Epidermal melanocyte (primary cell): ENCODE data around the gene AHRR.
"Not testable (repeated sequence)": the region's sequence is repeated elsewhere in the genome, so short reads cannot be mapped to it uniquely, and the experiment has no call there.

ENCODE experiments used
- DNase-seq: peaks from one replicate; pipeline ENCODE4 v3.0.0; 2011; ENCODE audit warnings: low spot score; ENCODE audit not compliant: insufficient read length

AHRR gene

GRCh38 chr5:321230-321725 is at the start of gene AHRR:
Gene AHRR, plus strand, starts transcription at chr5:321714. Its CDS starts 22,189 bp downstream, at chr5:343903.
- DNase-seq = peak; percentile 91

DNA sequence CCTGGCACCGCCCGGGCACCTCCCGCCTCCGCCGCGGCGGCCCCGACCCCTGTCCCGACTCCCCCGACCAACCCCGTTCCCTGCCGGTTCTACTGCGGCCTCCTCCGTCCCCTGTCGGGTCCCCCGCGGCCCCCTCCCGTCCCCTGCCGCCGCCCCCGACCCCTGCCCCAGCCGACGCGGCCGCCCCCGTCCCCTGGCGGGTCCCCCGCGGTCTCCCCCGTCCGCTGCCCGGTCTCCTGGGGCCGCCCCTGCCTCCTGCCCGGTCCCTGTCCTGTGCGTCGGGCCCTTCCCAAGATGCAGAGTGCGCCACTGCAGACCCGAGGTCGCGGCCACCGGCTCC is 49.7 kb upstream of the AHRR start:
- DNase-seq = not testable (repeated sequence)

- DNase-seq = not testable (repeated sequence)
These were observed 48.4 kb upstream of the AHRR start for GRCh38 chr5:273091-273490.

GRCh38 chr5:273491-273890 is 48.0 kb upstream of the AHRR start:
- not testable (repeated sequence) for DNase-seq

GRCh38 chr5:274346-274745 is 47.2 kb upstream of the AHRR start:
- not testable (repeated sequence) for DNase-seq

GRCh38 chr5:278646-279045 is 42.9 kb upstream of the AHRR start:
- DNase-seq = no peak

DNA sequence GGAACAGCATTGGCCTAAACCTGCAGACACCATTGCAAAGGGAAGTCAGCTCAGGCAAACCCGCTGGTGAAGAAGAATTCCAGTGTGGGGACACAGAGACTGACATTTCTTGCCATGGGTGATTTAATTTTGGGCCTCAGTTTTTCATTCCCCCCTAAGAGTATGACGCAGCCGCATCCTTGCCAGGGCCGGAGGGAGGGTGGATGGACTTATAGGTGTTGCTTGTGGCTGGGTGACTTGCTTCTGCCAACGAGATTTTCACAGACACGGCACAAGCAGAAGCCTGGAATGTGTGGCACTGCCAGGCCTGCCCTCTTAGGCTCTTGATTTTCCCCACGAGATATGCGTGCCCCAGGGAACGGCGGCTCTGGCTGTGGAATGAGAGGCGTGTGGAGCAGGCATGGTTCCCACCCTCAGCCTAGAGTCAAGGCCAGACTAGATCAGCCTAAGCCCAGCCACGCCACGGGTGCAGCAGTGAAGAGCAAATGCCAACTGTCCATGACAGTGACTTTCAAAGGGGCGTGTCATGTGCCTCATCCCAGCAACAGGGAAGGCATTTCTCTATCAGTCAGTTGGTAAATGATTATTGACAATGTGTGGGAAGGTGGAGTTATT is 42.4 kb upstream of the AHRR start:
- DNase-seq = not testable (repeated sequence)

- no peak for DNase-seq
These were observed 35.4 kb upstream of the AHRR start for GRCh38 chr5:285991-286557.

DNA sequence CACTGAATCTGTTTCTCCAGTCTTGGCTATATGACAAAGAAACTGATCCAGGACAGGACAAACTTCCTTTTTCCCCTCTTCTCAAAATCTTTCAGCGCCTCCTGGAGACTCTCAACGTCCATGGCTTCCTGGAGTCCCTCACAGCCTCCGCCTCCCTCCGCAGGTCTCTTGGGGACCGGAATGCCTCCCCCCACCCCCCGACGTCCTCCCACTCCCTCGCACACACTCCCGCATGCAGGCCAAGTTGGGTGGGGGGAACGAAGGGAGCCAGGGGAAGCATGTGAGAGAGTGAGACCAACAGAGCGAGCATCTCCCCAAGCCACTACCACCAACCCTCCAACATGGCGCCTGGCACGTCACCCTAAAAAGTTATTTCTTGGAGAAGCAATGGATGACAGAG is 31.3 kb upstream of the AHRR start:
- not testable (repeated sequence) for DNase-seq

DNA sequence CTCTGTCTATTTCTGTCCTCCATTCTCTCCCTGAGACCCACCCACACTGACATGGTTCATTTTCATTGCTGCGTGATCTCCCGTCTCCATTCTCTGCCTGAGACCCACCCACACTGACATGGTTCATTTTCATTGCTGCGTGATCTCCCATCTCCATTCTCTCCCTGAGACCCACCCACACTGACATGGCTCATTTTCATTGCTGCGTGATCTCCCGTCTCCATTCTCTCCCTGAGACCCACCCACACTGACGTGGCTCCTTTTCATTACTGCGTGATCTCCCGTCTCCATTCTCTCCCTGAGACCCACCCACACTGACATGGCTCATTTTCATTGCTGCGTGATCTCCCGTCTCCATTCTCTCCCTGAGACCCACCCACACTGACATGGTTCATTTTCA is 30.2 kb upstream of the AHRR start:
- not testable (repeated sequence) for DNase-seq

DNA sequence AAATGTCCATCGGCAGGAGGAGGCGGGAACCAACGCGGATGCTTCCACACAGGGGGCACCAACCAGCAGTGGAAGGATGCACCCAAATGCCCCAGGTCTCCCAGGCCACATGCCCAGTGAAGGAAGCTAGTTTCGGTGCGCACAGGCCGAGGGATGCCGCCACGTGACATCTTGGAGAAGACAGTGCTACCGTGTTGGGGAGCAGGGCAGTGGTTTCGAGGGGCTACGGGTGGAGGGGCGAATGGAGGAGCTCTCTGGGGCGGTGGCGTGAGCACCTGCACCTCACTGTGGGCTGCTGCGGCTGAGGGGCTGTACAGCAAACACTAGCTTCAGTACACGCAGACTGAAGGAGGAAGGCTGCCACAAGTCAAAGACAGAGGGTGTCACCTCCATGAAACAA is 26.7 kb upstream of the AHRR start:
- DNase-seq = not testable (repeated sequence)

DNA sequence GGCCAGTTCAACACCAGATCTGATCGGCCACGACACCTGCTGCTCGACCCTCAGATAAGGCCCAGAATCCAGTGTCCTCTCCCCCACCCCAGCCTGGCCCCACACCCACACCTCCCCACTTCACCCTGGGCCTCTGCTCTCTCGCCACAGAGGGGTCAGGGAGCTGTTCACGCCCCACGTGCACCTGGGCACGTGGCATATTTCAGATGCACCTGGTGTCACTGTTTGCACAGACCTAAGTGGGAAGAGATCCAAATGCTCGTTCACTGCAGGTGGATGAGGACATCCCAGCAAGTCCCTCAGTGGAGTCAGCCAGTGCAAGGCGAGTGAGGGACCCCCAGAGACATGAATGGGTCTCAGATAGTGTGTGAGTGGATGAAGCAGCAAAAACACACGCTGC is 25.3 kb upstream of the AHRR start:
- DNase-seq = not testable (repeated sequence)

DNA sequence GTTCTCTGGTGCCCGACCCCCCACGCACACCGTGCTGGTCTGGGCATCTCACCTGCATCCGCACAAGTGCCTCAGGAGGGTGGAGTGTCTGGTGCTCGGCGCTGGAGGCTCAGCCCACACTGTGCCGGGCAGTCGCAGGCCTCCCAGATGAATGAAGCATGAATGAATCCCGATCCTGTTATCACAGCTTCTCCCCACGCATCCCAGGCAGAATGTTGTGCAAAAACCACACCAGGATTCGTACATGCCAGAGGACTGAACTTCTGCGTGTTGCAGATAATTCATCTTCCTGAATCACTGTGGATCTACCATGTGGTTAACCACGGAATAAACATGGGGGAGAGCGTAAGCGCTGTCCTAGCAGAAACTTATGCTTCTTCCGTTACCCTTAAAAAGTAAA is 24.6 kb upstream of the AHRR start:
- DNase-seq = not testable (repeated sequence)

DNA sequence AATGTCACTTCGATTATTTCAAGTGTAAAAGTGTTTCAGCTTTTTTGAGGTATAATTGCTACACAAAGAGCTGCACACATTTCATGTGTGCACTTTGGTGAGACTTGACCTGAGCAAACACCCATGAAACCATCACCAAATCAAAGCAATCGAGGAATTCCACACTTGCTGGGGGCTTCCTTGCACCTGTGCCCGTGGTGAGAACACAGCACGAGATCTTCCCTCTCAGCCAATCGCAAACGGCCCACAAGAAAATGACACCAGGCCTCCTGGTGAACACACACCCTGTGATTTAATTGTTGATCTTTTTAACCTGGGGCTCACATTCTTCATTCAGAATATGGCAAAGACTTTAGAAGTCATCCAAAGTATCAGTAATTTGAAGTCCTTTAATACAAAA is 24.1 kb upstream of the AHRR start:
- not testable (repeated sequence) for DNase-seq

DNA sequence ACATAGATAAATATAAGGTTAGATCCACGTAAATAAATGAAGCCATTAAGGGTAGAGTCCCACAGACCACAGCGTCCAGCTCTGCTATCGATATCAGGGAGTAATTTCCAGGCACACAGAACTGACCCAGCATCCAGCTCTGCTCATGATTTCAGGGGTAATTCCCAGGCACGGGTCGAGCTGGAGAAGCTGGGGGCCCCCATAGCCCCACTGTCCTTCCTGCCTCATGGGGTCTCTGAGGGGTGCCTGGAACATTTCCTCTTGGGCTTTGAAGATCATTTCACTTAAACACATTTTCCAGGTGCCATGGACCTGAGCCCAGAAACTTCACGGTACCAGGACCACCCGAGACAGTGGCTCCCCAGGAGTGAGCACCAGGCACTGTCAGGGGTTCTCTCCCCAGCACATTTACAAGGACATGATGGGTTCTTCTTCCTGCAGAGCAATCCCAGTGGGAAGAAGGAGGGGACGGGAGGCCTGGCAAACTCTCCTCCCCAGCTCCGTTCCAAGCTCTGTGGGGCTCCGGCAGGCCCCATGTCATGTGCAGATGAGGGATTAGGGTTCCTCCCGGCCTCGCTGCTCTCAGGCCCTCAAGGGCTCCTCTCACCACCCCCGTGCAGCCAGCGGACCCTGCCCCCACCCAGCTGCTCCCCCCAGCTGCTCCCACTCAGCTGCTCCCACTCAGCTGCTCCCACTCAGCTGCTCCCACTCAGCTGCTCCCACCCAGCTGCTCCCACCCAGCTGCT is 23.4 kb upstream of the AHRR start:
- DNase-seq = not testable (repeated sequence)

DNA sequence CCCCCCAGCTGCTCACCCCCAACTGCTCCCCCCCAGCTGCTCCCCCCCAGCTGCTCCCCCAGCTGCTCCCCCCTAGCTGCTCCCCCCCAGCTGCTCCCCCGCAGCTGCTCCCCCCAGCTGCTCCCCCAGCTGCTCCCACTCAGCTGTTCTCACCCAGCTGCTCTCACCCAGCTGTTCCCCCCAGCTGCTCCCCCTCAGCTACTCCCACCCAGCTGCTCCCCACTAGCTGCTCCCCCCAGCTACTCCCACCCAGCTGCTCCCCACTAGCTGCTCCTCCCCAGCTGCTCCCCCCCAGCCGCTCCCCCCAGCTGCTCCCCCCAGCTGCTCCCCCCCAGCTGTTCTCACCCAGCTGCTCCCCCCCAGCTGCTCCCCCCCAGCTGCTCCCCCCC is 22.8 kb upstream of the AHRR start:
- DNase-seq = no peak

GRCh38 chr5:299921-300320 is 21.6 kb upstream of the AHRR start:
- DNase-seq = not testable (repeated sequence)

DNA sequence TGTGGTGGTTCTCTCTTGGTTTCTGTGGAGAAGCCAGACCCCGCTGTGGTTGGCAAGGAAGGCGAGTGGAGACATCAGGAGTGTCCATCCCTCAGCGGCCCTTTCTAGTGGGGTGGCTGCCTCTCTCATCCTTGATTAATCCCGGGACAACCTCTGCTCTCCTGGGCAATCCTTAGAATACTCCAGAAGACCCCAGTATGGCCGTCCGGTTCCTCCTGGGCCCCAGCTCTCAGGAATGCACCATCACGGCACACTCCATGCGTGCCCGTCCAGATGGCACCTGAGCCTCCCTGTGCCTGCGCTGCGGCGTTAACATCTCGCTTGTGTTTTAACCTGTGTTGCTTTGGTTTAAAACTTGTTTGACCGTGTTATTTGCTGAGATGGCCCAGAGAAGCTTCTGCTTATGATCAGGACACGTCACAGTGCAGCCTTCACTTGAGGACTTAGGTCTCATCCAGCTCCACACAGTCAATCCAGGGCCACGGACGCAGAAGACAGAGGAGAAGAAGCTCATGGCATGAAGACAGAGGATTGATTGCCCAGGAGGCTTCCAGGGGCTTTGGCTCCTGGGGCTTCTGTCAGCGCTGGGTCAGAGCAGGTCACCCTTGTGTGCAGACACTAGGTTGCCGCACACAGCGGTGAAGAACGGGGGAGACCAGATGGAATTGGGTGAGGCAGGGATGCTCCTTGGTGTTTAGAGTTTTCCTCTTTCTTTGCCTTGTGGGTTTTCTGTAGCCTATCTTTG is 20.7 kb upstream of the AHRR start:
- not testable (repeated sequence) for DNase-seq

DNA sequence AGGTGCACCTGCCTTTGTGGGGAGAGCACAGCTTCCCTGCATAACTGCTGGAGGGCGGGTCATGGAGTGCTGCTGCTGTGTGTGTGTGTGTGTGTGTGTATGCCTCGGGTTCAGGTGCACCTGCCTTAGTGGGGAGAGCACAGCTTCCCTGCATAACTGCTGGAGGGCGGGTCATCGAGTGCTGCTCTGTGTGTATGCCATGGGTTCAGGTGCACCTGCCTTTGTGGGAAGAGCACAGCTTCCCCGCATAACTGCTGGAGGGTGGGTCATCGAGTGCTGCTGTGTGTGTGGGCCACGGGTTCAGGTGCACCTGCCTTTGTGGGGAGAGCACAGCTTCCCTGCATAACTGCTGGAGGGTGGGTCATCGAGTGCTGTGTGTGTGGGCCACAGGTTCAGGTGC is 19.1 kb upstream of the AHRR start:
- DNase-seq = not testable (repeated sequence)

DNA sequence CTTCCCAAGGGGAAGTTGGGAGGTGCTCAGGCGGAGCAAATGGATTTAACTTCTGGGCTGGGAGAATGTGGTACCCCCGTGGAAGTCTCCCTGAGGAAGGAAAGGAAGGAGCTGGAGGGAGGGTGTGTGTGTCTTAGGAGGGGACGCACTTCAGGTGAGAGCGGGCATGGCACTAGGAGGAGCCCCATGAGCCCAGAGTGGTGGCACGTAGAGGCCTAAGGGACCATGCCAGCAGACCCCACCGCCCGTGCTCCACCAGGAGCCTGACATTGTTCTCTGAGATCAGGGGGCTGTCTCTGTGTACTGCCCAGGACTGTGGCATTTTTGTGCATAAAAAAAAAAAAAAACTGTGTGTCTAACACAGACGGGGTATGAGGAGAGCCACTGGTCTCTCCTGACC is 18.5 kb upstream of the AHRR start:
- DNase-seq = no peak

DNA sequence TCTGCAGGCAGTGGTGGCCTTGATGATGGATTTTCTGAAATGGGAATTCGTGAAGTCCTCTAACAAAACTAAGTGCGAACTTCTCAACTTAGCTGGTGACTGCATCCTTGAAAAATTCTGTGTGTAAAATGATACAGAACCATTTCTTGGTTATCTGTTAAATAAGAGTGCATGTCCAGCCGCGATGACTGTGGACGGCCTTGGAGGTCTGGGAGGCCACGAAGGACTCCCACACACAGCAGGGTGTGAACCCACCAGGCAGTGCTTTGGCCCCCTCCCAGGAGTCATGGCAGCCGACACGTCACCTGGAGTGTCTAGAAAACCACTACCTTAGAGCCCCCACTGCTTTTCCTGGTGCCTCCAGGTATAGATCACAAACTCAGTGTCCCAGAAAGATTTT is 17.8 kb upstream of the AHRR start:
- not testable (repeated sequence) for DNase-seq

- no peak for DNase-seq
These were observed 16.5 kb upstream of the AHRR start for GRCh38 chr5:305050-305449.
